Measurements from ENCODE around the gene NKRF. TPM values are rescaled to one million over a fixed set of nuclear protein-coding genes. Genes with fewer than 3 reads are reported as not detected.

Gene NKRF
- total and polyA plus RNA-seq, 9 of the 15 experiments (the other 6 are each of a cell fraction or from before 2014, with no cell fraction given): 8.9 to 31.9 (median 19.0) TPM

GRCh38 chrX:119573222-119573621 is 33.0 kb downstream of the NKRF start (continued):
- TF ChIP-seq MGA (IDR thresholded peaks at IDR 0.05): 0 out of 2 replicates have a peak, but pooled peaks have one; percentile 16
- no peak for TF ChIP-seq POLR3G (IDR thresholded peaks at IDR 0.05; ENCODE audit: extremely low read depth, insufficient read length, insufficient replicate concordance)
- no peak for TF ChIP-seq ZNF347 (CRISPR knock-in tag; IDR thresholded peaks at IDR 0.05; ENCODE audit: low read depth)
- no peak for TF ChIP-seq SMARCC2 (IDR thresholded peaks at IDR 0.05; ENCODE audit: low read depth)
- peak; percentile 43; the same call in 1 of the 2 replicates for TF ChIP-seq JUND (IDR thresholded peaks at IDR 0.05; ENCODE audit: borderline replicate concordance, low read depth, low read length)
- peak; percentile 18; the same call in 1 of the 3 replicates for TF ChIP-seq JUND (tag; IDR thresholded peaks at IDR 0.05; ENCODE audit: borderline replicate concordance, low read depth, low read length)
- no peak for TF ChIP-seq EP300 (IDR thresholded peaks at IDR 0.05; ENCODE audit: low read length)
- no peak for TF ChIP-seq ERF (CRISPR knock-in tag; IDR thresholded peaks at IDR 0.05)
- no peak for TF ChIP-seq NELFE (IDR thresholded peaks at IDR 0.05; ENCODE audit: insufficient read depth, insufficient read length)
- no peak for TF ChIP-seq ZBTB7A (IDR thresholded peaks at IDR 0.05; ENCODE audit: borderline replicate concordance, control insufficient read depth, low read depth, low read length)
- no peak for TF ChIP-seq ZNF324 (CRISPR knock-in tag; IDR thresholded peaks at IDR 0.05)
- no peak for TF ChIP-seq BCL6 (CRISPR knock-in tag; IDR thresholded peaks at IDR 0.05)
- no peak for TF ChIP-seq TFAM (CRISPR knock-in tag; conservative IDR thresholded peaks at IDR 0.05)
